ENCODE data around the gene CENPE. TPM values are rescaled to one million over a fixed set of nuclear protein-coding genes. Genes with fewer than 3 reads are reported as not detected.
A peak's percentile ranks its signal among the peaks of the same experiment; 100 is the strongest.

CENPE gene
- total and polyA plus RNA-seq, 3 donors from 2014 or later: 0.96 to 9.1 (median 6.6) TPM

DNA sequence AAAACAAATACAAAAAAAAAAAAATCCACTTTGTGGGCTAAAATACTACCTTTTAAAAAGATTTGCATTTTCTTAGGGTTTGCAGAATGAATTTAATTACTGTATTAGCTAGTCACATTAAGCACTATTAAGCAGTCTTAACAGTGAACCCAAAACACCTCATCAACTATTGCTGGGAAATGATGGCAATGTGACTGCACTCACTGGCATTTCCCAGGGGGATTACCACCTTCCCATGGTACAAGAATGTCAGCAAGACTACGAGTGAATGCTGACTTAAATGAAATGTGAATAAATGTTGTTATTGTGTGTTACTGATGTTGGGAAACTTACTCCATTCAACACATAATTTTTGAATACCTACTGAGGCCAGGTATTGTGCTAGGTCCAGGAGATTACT, 111.6 kb downstream of the CENPE start:
- Histone ChIP-seq H3K27me3 (no peaks in the 10 kb centered on the region), H3K4me3 (no peak overlapping the region), H3K4me1 (no peaks in the 10 kb centered on the region), H3K27ac (no peak overlapping the region), H3K36me3 (ENCODE audit: low read depth, missing control alignments) (no peaks in the 10 kb centered on the region), H3K9me3 (no peaks in the 10 kb centered on the region)
- no peak for TF ChIP-seq POLR2A (IDR thresholded peaks at IDR 0.05)
- TF ChIP-seq, protein P1, sequence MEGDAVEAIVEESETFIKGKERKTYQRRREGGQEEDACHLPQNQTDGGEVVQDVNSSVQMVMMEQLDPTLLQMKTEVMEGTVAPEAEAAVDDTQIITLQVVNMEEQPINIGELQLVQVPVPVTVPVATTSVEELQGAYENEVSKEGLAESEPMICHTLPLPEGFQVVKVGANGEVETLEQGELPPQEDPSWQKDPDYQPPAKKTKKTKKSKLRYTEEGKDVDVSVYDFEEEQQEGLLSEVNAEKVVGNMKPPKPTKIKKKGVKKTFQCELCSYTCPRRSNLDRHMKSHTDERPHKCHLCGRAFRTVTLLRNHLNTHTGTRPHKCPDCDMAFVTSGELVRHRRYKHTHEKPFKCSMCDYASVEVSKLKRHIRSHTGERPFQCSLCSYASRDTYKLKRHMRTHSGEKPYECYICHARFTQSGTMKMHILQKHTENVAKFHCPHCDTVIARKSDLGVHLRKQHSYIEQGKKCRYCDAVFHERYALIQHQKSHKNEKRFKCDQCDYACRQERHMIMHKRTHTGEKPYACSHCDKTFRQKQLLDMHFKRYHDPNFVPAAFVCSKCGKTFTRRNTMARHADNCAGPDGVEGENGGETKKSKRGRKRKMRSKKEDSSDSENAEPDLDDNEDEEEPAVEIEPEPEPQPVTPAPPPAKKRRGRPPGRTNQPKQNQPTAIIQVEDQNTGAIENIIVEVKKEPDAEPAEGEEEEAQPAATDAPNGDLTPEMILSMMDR (IDR thresholded peaks at IDR 0.05): no peak
- intact Hi-C loops (cut with DNase I; ENCODE audit: low total_unique reads): no loop called here
- 56 to 68% methylated on average over 1 of the region's 1 CpG for WGBS, 2 donors
- DNase-seq: no peak

DNA sequence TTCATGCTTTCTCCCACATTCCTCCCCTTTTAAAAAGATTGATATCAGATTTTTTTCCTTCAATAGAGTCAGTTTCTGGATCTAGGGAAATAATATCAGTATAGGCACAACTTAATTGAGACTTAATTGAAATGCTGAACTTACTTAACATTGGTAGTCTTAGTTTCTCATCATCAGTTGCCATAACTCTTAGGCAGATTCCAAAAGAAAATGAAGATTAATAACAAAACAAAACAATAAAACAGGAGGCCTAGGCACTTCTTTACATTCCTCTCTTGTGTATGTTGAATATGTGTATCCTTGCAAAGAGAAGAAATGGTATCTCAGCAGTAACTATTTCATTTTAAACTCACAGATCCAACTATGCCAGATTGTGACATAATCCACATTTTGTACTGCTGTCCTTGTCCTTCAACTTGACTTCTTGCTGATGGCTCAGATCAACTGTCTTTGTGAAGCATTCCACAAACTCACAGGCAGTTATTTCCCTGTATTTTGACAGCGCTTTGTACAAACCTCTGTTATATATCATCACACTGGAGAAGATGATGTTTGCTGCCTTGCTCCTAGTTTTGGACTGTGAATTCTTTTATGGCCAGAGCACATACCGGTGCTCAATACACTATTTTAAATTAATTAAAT, 112.5 kb downstream of the CENPE start:
- no peak for DNase-seq

DNA sequence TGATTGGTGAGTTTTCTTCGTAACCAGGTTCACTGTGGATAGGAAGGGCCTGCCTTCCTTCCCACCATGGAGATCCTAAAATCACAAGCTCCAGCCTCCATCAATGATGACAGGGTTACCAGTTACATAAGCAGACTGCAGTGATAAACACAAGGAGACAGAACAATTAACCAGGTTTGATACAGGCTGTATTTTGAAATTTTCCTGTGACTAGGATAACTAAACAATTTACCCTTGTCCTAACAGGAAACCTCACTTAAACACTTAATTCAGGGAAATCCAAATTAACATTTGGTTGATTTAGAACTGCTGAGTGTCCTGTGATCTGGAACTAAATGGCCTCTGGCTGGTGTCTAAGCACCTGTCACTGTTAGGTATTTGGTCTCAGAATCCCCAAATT, 118.5 kb downstream of the CENPE start:
- TF ChIP-seq POLR2A (IDR thresholded peaks at IDR 0.05): no peak
- TF ChIP-seq, protein P1 (IDR thresholded peaks at IDR 0.05): no peak
- DNase-seq: no peak
- WGBS, 2 donors: 97 to 100% methylated on average over 1 of the region's 1 CpG
- Histone ChIP-seq H3K4me1 (no peaks in the 10 kb centered on the region), H3K36me3 (ENCODE audit: low read depth, missing control alignments) (no peaks in the 10 kb centered on the region), H3K9me3 (no peaks in the 10 kb centered on the region), H3K27ac (no peak overlapping the region), H3K4me3 (no peak overlapping the region), H3K27me3 (no peaks in the 10 kb centered on the region)
- intact Hi-C loops (cut with DNase I; ENCODE audit: low total_unique reads): no loop called here

More for the DNA sequence above, 112.5 kb downstream of the CENPE start:
- no peak overlapping the region for H3K27ac ChIP-seq
- TF ChIP-seq POLR2A (IDR thresholded peaks at IDR 0.05): no peak
- TF ChIP-seq, protein P1 (IDR thresholded peaks at IDR 0.05): no peak
- no peaks in the 10 kb centered on the region for H3K36me3 ChIP-seq (ENCODE audit: low read depth, missing control alignments)
- 89 to 94% methylated on average over 2 of the region's 2 CpGs for WGBS, 2 donors
- no peak overlapping the region for H3K4me3 ChIP-seq
- no peaks in the 10 kb centered on the region for H3K4me1 ChIP-seq
- intact Hi-C loops (cut with DNase I; ENCODE audit: low total_unique reads): no loop called here
- no peaks in the 10 kb centered on the region for H3K9me3 ChIP-seq
- H3K27me3 ChIP-seq: no peaks in the 10 kb centered on the region

DNA sequence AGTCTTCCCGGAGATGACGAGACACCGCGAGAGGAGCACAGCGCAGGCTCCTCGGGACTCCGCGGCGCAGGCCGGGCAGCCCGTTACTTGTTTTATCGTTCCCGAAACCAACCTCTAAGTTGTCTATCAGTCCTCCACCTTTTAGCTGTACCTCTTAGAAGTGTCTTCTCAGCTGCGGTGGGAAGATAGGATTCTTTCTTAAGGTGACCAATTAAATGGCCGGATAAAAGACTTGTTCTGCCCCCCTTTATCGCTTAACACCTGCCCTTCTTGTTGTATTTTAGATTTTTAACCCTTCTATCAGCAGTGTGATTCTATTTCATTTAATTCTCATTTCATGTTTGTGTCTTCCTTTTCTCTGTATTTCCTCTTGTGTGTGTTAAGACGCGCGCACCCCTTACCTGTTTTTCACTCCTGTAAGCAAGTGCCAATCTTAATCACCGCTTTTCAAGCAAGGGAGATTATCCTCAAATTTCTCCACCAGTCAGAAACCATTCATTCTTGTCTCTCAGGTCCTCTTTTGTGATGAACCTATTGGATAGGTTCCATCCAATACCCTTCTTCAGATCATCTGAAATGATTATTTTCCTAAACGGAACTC, 121.3 kb downstream of the CENPE start, which contains the start of gene SLC9B2:
Gene SLC9B2, minus strand, starts transcription at position 15 of the 601 bp plus-strand sequence. CDS start 9,211 bp downstream, outside the sequence.
- intact Hi-C loops (cut with DNase I; ENCODE audit: low total_unique reads): no loop called here
- Histone ChIP-seq H3K36me3 (ENCODE audit: low read depth, missing control alignments) (no peaks in the 10 kb centered on the region), H3K27ac (peak within 1 kb of the TSS; percentile 87 to 93), H3K4me3 (peak within 1 kb of the TSS; percentile 77 to 82), H3K9me3 (no peaks in the 10 kb centered on the region), H3K27me3 (no peaks in the 10 kb centered on the region), H3K4me1 (no peaks in the 10 kb centered on the region)
- WGBS, 2 donors: 12 to 14% methylated on average over 19 to 20 of the region's 21 CpGs
- no peak for DNase-seq
- TF ChIP-seq, protein P1 (IDR thresholded peaks at IDR 0.05): no peak
- no peak for TF ChIP-seq POLR2A (IDR thresholded peaks at IDR 0.05)

Measured in testis (tissue), 3 donors.